Measurements from ENCODE around the gene GRIK5.
"Not testable (repeated sequence)": the region's sequence is repeated elsewhere in the genome, so short reads cannot be mapped to it uniquely, and the experiment has no call there.

GRIK5 gene

GRCh38 chr19:42005504-42005903, 64.5 kb downstream of the GRIK5 start:
- no peak for FAIRE-seq

- no peak for FAIRE-seq
Observed at GRCh38 chr19:42003506-42004294, 66.3 kb downstream of the GRIK5 start.

GRCh38 chr19:41999878-42000208, 70.2 kb downstream of the GRIK5 start:
- FAIRE-seq = no peak

GRCh38 chr19:41999071-41999877, 70.7 kb downstream of the GRIK5 start:
- no peak for FAIRE-seq

GRCh38 chr19:41998246-41999020, 71.6 kb downstream of the GRIK5 start:
- no peak for FAIRE-seq

- FAIRE-seq = no peak
Observed at GRCh38 chr19:41997851-41998229, 72.2 kb downstream of the GRIK5 start.

- FAIRE-seq = no peak
Observed at GRCh38 chr19:41997121-41997850, 72.7 kb downstream of the GRIK5 start.

GRCh38 chr19:41995959-41996797, 73.8 kb downstream of the GRIK5 start:
- FAIRE-seq = no peak

GRCh38 chr19:41994994-41995958, 74.7 kb downstream of the GRIK5 start:
- no peak for FAIRE-seq

- FAIRE-seq = no peak
Observed at GRCh38 chr19:41994521-41994971, 75.5 kb downstream of the GRIK5 start.

GRCh38 chr19:41993612-41994483, 76.2 kb downstream of the GRIK5 start, which contains the start of gene ATP1A3:
ATP1A3 (minus strand) TSS chr19:41994230; CDS start chr19:41994076, 154 bp downstream.
- no peak for FAIRE-seq

- FAIRE-seq = not testable (repeated sequence)
Observed at GRCh38 chr19:41991925-41992569, 78.0 kb downstream of the GRIK5 start.

GRCh38 chr19:41991025-41991424, 79.0 kb downstream of the GRIK5 start:
- FAIRE-seq = no peak

GRCh38 chr19:41990615-41991014, 79.4 kb downstream of the GRIK5 start:
- no peak for FAIRE-seq

GRCh38 chr19:41990028-41990427, 80.0 kb downstream of the GRIK5 start:
- FAIRE-seq = no peak

- no peak for FAIRE-seq
Observed at GRCh38 chr19:41988947-41989346, 81.1 kb downstream of the GRIK5 start.

- no peak for FAIRE-seq
Observed at GRCh38 chr19:41987141-41987860, 82.7 kb downstream of the GRIK5 start.

- FAIRE-seq = no peak
Observed at GRCh38 chr19:41984961-41985360, 85.0 kb downstream of the GRIK5 start.
